Measurements from ENCODE around the gene SCO1.

The SCO1 gene

GRCh38 chr17:10624969-10625368 lies 72.4 kb downstream of the SCO1 start:
- TF ChIP-seq CTCF (IDR thresholded peaks at IDR 0.05; ENCODE audit: low read depth, low read length, missing control alignments) = no peak
- DNase-seq (ENCODE audit: extremely low read depth, low read depth) = no peak
- H3K4me3 ChIP-seq (replicated peaks; ENCODE audit: low read depth, low read length) = no peak overlapping the region

- no peak for TF ChIP-seq CTCF (IDR thresholded peaks at IDR 0.05; ENCODE audit: low read depth, low read length, missing control alignments)
- no peak for DNase-seq (ENCODE audit: extremely low read depth, low read depth)
- no peak overlapping the region for H3K4me3 ChIP-seq (replicated peaks; ENCODE audit: low read depth, low read length)
Measured at GRCh38 chr17:10623737-10624338, 73.5 kb downstream of the SCO1 start.

- no peak for DNase-seq (ENCODE audit: extremely low read depth, low read depth)
- TF ChIP-seq CTCF (IDR thresholded peaks at IDR 0.05; ENCODE audit: low read depth, low read length, missing control alignments) = no peak
- H3K4me3 ChIP-seq (replicated peaks; ENCODE audit: low read depth, low read length) = no peak overlapping the region
Measured at GRCh38 chr17:10622617-10623485, 74.5 kb downstream of the SCO1 start.

All from HFF-Myc (cell line).